Hematopoietic multipotent progenitor cell treated with erythropoietin and hydrocortisone succinate and interleukin-3 and kit ligand, for 8 days (in vitro differentiated cells): ENCODE measurements around the gene WRAP73.
"Not testable (repeated sequence)": the region's sequence is repeated elsewhere in the genome, so short reads cannot be mapped to it uniquely, and the experiment has no call there.

Experiments
- DNase-seq: peaks from one replicate; pipeline ENCODE4 v3.0.0-alpha.2; 2015

The WRAP73 gene

GRCh38 chr1:3594706-3595377 is 55.1 kb downstream of the WRAP73 start:
- DNase-seq: no peak

GRCh38 chr1:3593745-3594144 is 56.2 kb downstream of the WRAP73 start:
- no peak for DNase-seq

DNA sequence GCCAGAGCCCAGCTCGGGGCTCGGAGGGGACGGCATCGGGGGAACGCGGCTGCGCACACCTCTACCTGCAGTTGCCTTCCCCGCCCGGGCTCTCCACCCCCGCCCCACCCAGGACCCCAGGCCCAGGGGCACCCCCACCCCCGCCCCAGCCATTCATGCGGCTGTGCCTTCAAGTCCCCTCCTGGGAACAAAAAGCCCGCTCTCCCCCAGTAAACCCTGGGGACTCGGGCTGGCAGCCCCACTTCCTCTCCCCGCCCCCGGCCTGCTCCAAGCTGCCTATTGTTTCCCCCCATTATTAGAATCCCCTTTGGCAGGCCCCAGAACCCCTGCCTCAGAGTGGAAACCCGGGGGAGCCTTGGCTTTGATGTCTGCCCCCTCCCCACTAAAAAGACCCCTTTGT is 56.6 kb downstream of the WRAP73 start:
- no peak for DNase-seq

GRCh38 chr1:3590951-3591865 is 58.7 kb downstream of the WRAP73 start:
- DNase-seq: no peak

DNA sequence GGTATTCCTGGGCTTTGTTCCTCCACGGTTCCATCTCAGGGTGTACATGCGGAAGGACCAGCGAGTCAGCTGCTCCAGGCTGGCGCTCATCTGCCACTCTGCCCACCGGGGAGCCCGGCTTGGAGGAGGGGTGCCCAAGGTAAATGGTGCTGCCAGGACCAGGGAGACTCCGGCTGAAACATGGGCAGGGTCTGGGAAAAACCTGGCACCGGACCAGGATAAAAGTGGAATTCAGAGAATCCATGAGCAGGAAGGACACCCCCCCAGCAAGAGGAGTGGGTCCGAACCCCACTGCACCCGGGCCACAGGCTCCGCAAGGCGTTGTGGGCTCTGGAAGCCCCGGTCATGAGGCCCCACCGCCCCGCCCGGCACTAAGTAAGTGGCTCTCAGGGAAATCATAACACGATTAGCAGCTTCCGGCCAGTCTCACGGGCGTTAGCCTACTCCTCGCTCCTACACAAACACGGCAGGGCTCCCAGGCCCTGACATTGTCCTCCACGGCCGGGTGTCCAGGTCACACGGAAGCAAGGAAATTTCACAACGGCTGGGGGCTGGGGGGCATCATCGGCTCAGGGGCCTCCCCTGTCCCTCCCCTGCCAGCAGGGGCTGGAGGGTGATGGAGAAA is 59.7 kb downstream of the WRAP73 start:
- DNase-seq: no peak

DNA sequence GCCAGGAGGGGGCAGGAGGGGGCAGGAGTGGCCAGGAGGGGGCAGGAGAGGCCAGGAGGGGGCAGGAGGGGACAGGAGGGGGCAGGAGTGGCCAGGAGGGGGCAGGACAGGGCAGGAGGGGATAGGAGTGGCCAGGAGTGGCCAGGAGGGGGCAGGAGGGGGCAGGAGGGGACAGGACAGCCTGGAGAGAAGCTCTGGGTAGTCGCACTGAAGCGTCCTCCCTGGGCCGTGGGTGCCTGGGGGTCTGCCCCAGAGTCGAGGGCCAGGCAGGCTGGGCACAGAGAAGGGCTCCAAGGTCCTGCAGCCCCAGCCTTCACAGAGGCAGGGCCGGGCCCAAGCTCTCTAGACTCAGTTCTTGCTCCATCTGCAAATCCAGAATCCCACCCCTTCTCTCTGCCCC is 61.5 kb downstream of the WRAP73 start:
- no peak for DNase-seq

- DNase-seq: no peak
These were observed 62.7 kb downstream of the WRAP73 start for GRCh38 chr1:3586986-3587759.

- no peak for DNase-seq
These were observed 63.8 kb downstream of the WRAP73 start for GRCh38 chr1:3585940-3586568.

DNA sequence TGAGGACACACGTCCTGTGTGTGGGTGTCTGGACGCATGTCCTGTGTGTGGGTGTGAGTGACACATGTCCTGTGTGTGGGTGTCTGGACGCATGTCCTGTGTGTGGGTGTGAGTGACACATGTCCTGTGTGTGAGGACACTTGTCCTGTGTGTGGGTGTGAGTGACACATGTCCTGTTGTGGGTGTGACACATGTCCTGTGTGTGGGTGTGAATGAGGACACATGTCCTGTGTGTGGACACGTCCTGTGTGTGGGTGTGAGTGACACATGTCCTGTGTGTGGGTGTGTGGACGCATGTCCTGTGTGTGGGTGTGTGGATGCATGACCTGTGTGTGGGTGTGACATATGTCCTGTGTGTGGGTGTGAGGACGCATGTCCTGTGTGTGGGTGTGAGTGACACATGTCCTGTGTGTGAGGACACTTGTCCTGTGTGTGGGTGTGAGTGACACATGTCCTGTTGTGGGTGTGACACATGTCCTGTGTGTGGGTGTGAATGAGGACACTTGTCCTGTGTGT is 64.5 kb downstream of the WRAP73 start:
- not testable (repeated sequence) for DNase-seq

- DNase-seq: no peak
These were observed 65.0 kb downstream of the WRAP73 start for GRCh38 chr1:3584915-3585314.

DNA sequence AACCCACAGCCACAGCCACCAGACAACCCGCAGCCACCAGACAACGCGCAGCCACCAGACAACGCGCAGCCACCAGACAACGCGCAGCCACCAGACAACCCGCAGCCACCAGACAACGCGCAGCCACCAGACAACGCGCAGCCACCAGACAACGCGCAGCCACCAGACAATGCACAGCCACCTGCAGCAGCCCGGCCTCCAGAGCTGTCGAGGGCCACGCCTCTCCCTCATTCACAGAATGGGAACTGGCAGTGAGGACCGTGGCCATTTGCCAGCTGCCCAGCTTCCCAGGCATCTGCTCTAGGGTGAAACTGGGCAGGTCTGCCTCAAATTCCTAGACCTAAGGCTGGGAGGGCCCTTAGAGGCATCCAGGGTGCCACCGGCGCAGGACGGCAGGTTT is 66.2 kb downstream of the WRAP73 start:
- DNase-seq: not testable (repeated sequence)

GRCh38 chr1:3581296-3582036 is 68.4 kb downstream of the WRAP73 start:
- DNase-seq: no peak
